RWPE1 (cell line): ENCODE data around the gene SLC6A12.

Experiments used
- CTCF ChIA-PET: fragments of 350-600 bp; sonication (Branson Sonifier 250); formaldehyde crosslinking; extraction: SDS; loops from one replicate; lab custom pipeline; 2021; lab: Yijun Ruan, JAX
- POLR2A ChIA-PET: fragments of 400-600 bp; formaldehyde crosslinking; extraction: SDS; loops from one replicate; lab custom pipeline; 2020; ENCODE audit warnings: antibody characterized with exemption; ENCODE audit not compliant: low non-redundant PET; lab: Yijun Ruan, JAX
- DNase-seq: peaks from one replicate; pipeline ENCODE4 v3.0.0; 2012; ENCODE audit warnings: low spot score
- H3K27ac ChIP-seq: fragments of 450-650 bp; 2 replicates; pipeline ENCODE4 v1.5.1; 2017
- TF ChIP-seq, protein P1 (sequence below): fragments of 450-650 bp; conservative IDR thresholded peaks from 2 replicates; pipeline ENCODE4 v1.5.1; 2017; ENCODE audit warnings: low read depth, mild to moderate bottlenecking

SLC6A12 gene

DNA sequence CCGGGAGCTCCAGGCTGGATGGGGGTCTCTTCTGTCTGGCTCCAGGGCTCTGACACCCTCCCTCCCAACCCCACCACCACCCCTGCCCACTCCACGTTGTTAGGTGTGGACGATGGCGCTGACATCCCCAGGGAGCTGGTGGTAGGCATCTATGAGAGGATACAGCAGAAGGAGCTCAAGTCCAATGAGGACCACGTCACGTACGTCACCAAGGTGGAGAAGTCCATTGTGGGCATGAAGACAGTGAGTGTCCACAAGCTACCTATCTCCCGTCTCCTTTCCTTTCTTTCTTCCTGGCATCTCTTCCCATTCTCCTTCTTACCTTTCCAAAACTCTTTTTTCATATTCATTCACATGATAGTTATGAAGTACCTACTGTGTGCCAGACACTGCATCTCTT is 52.1 kb downstream of the SLC6A12 start:
- DNase-seq, result no peak
- POLR2A ChIA-PET, result no interaction called here
- TF ChIP-seq, protein P1, sequence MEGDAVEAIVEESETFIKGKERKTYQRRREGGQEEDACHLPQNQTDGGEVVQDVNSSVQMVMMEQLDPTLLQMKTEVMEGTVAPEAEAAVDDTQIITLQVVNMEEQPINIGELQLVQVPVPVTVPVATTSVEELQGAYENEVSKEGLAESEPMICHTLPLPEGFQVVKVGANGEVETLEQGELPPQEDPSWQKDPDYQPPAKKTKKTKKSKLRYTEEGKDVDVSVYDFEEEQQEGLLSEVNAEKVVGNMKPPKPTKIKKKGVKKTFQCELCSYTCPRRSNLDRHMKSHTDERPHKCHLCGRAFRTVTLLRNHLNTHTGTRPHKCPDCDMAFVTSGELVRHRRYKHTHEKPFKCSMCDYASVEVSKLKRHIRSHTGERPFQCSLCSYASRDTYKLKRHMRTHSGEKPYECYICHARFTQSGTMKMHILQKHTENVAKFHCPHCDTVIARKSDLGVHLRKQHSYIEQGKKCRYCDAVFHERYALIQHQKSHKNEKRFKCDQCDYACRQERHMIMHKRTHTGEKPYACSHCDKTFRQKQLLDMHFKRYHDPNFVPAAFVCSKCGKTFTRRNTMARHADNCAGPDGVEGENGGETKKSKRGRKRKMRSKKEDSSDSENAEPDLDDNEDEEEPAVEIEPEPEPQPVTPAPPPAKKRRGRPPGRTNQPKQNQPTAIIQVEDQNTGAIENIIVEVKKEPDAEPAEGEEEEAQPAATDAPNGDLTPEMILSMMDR, result no peak
- CTCF ChIA-PET, result interaction anchor here (1.4 kb wide), 1 partner anchor 9 kb away, joined by 3 read pairs; no protein-coding TSS in a partner anchor
- no peak overlapping the region for H3K27ac ChIP-seq

- TF ChIP-seq, protein P1, result no peak
- H3K27ac ChIP-seq, result no peak overlapping the region
- ChIA-PET POLR2A (no interaction called here), CTCF (interaction anchor here (1.4 kb wide), 1 partner anchor 8 kb away, joined by 3 read pairs; no protein-coding TSS in a partner anchor)
- no peak for DNase-seq
Observed at GRCh38 chr12:160858-161257, 53.1 kb downstream of the SLC6A12 start.

DNA sequence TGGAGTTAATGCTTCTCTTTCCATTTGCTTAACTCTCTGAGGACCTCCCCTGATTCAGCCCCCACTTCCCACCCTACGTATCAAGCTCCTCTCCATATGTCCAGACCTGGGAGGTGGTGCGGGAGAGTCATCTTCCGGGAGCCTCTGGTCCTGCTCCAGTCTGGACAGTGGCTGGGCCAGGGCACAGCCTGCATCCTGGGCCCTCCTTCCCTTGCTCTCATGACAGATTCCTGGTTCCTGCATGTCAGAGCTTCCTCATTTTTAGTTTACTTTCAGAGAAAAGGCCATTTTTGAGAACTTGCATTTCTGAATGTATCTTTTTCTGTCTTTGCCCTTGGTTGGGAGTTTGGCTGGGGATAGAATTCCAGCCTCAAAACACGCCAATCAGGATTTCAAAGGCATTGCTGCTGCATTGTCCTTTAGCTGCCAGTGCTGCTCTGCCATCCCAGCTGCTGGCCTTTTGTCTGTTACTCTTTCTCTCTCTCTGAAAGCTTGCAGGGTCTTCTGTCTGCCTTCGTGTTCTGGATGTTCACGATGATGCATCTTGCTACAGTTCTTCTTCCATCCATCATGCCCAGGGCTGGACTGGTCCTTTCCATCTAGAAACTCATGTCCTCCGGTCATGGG is 54.7 kb downstream of the SLC6A12 start:
- no peak for DNase-seq
- ChIA-PET POLR2A (no interaction called here), CTCF (no interaction called here)
- TF ChIP-seq, protein P1, result no peak
- H3K27ac ChIP-seq, result no peak overlapping the region

DNA sequence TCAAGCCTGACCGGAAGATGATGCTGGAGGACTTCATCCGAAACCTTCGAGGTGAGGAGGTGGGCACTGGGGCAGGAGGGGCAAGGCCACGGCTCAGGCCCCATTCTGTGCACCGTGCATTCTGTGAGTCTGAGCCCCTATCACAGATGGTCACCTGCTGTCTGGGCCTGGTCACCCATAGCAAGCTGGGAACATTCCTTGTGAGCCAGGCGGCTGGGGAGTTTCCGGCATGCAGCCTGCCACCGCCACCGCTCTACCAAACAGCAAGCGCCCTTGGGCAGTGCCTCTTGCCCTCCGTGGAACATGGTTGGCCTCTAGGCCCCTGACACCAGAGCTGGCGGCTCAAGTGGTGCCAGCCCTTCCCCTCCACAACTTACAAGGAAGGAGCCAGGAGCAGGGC is 56.3 kb downstream of the SLC6A12 start:
- TF ChIP-seq, protein P1, result no peak
- no peak for DNase-seq
- H3K27ac ChIP-seq, result no peak overlapping the region
- POLR2A ChIA-PET, result no interaction called here
- CTCF ChIA-PET, result no interaction called here

- H3K27ac ChIP-seq, result no peak overlapping the region
- POLR2A ChIA-PET, result no interaction called here
- DNase-seq, result no peak
- TF ChIP-seq, protein P1, result no peak
- CTCF ChIA-PET, result no interaction called here
Observed at GRCh38 chr12:156945-157344, 57.0 kb downstream of the SLC6A12 start.

- TF ChIP-seq, protein P1, result no peak
- ChIA-PET POLR2A (no interaction called here), CTCF (no interaction called here)
- no peak for DNase-seq
- no peak overlapping the region for H3K27ac ChIP-seq
Observed at GRCh38 chr12:155646-156045, 58.3 kb downstream of the SLC6A12 start.
